Measurements from ENCODE around the gene PGBD2. TPM values are rescaled to one million over a fixed set of nuclear protein-coding genes. Genes with fewer than 3 reads are reported as not detected.
"Not testable (repeated sequence)": the region's sequence is repeated elsewhere in the genome, so short reads cannot be mapped to it uniquely, and the experiment has no call there.

Gene PGBD2
- total RNA-seq, 1 experiment from 2014 or later: 6.5 TPM

GRCh38 chr1:248873993-248874533, 32.0 kb upstream of the PGBD2 start (continued):
- TF ChIP-seq ZSCAN18 (CRISPR knock-in tag; IDR thresholded peaks at IDR 0.05): no peak
- peak; percentile 55 for TF ChIP-seq SP1 (CRISPR knock-in tag; conservative IDR thresholded peaks at IDR 0.05)
- no peak for TF ChIP-seq NFE2L1 (CRISPR knock-in tag; IDR thresholded peaks at IDR 0.05)
- 0 out of 2 replicates have a peak, but pooled peaks have one; percentile 22 for TF ChIP-seq ETV6 (CRISPR knock-in tag; IDR thresholded peaks at IDR 0.05)

GRCh38 chr1:248881261-248881660, 24.8 kb upstream of the PGBD2 start:
- no peaks in the 10 kb centered on the region for H3K9me3 Mint-ChIP-seq
- ChIA-PET POLR2A (no interaction called here), CTCF (no interaction called here)
- H3K27me3 Mint-ChIP-seq (ENCODE audit: low read depth): no peaks in the 10 kb centered on the region; the same call in 1 of the 2 replicates
- no peak overlapping the region for H3K4me3 Mint-ChIP-seq
- H3K36me3 Mint-ChIP-seq: no peaks in the 10 kb centered on the region
- no peak overlapping the region for H3K27ac Mint-ChIP-seq
- H3K4me1 Mint-ChIP-seq: peaks cover 17% of the 10 kb centered on the region
- DNase-seq (ENCODE audit: low spot score) (no peak), ATAC-seq (no peak)
- TF ChIP-seq HMGXB4 (CRISPR knock-in tag; IDR thresholded peaks at IDR 0.05) (no peak), ZNF671 (CRISPR knock-in tag; IDR thresholded peaks at IDR 0.05) (no peak), STAT6 (CRISPR knock-in tag; conservative IDR thresholded peaks at IDR 0.05; ENCODE audit: low read depth) (no peak), CTCF (IDR thresholded peaks at IDR 0.05) (no peak), ZBTB21 (CRISPR knock-in tag; IDR thresholded peaks at IDR 0.05; ENCODE audit: borderline replicate concordance) (no peak), USF2 (CRISPR knock-in tag; IDR thresholded peaks at IDR 0.05) (no peak), TEAD4 (CRISPR knock-in tag; IDR thresholded peaks at IDR 0.05) (no peak), ZMAT4 (CRISPR knock-in tag; IDR thresholded peaks at IDR 0.05) (no peak), GTF2I (CRISPR knock-in tag; conservative IDR thresholded peaks at IDR 0.05) (no peak), ATF1 (CRISPR knock-in tag; IDR thresholded peaks at IDR 0.05) (no peak), MXD4 (CRISPR knock-in tag; IDR thresholded peaks at IDR 0.05; ENCODE audit: borderline replicate concordance) (no peak), AFF4 (CRISPR knock-in tag; IDR thresholded peaks at IDR 0.05; ENCODE audit: borderline replicate concordance) (no peak), ZNF219 (CRISPR knock-in tag; IDR thresholded peaks at IDR 0.05; ENCODE audit: borderline replicate concordance) (no peak), MYBL2 (CRISPR knock-in tag; IDR thresholded peaks at IDR 0.05) (no peak), ELF4 (CRISPR knock-in tag; IDR thresholded peaks at IDR 0.05; ENCODE audit: low read depth) (no peak), SMAD4 (CRISPR knock-in tag; IDR thresholded peaks at IDR 0.05) (no peak)

GRCh38 chr1:248882427-248882826, 23.6 kb upstream of the PGBD2 start:
- H3K4me3 Mint-ChIP-seq; H3K36me3 Mint-ChIP-seq; POLR2A ChIA-PET; H3K9me3 Mint-ChIP-seq; H3K27ac Mint-ChIP-seq; CTCF ChIA-PET; DNase-seq (ENCODE audit: low spot score); ATAC-seq; H3K27me3 Mint-ChIP-seq (ENCODE audit: low read depth): not testable (repeated sequence)
- H3K4me1 Mint-ChIP-seq: peaks cover 26% of the 10 kb centered on the region
